HUES64 (cell line): ENCODE measurements around the gene TNFSF11.

ENCODE experiments used
- H3K27ac ChIP-seq: 2 replicates; pipeline ENCODE4 v1.7.0; 2013; ENCODE audit warnings: low read depth, low read length, inconsistent platforms
- H3K27me3 ChIP-seq: 2 replicates; pipeline ENCODE4 v1.6.1; 2013; ENCODE audit warnings: mild to moderate bottlenecking, low read length; ENCODE audit not compliant: insufficient read depth
- H3K36me3 ChIP-seq: 2 replicates; pipeline ENCODE4 v1.6.1; 2013; ENCODE audit warnings: mild to moderate bottlenecking, low read length; ENCODE audit not compliant: insufficient read depth
- H3K4me1 ChIP-seq: 2 replicates; pipeline ENCODE4 v1.6.1; 2013; ENCODE audit warnings: mild to moderate bottlenecking, low read length, moderate library complexity; ENCODE audit not compliant: insufficient read depth
- H3K4me3 ChIP-seq: 2 replicates; pipeline ENCODE4 v1.5.1; 2013; ENCODE audit warnings: mild to moderate bottlenecking, low read length, moderate library complexity
- H3K9ac ChIP-seq: 2 replicates; pipeline ENCODE4 v1.6.1; 2013; ENCODE audit warnings: mild to moderate bottlenecking, low read depth, low read length
- H3K9me3 ChIP-seq: 2 replicates; pipeline ENCODE4 v1.6.1; 2013; ENCODE audit warnings: low read depth, low read length; ENCODE audit not compliant: insufficient read depth
- WGBS: fragments of 150-250, 120-280 bp; methylation state at CpG from one replicate; pipeline ENCODE4 v1.1.7; 2013; ENCODE audit warnings: missing lambda C conversion rate; 5-methylcytosine and 5-hydroxymethylcytosine counted together

Gene TNFSF11

DNA sequence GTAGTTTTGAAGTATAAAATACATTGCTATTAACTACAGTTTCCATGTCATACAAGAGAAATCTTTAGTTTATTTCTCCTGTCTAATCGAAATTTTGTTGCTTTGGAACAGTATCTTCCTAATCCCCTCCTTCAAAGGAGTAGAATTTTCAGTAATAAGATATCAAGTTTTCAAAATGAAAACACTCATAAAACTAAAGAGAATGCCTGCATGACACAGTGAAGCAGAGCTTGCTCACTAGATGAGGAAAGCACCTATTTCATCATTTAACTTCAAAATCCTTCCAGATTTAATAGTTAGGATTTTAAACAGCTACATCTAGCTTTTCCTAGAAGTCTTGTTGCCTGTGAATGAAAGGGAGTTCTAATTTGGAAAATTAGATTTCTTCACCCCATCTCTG lies 80.8 kb downstream of the TNFSF11 start:
- Histone ChIP-seq H3K4me1 (peaks cover 19% of the 10 kb centered on the region), H3K4me3 (no peak overlapping the region), H3K9ac (no peak overlapping the region), H3K27ac (no peak overlapping the region), H3K27me3 (no peaks in the 10 kb centered on the region), H3K9me3 (no peaks in the 10 kb centered on the region), H3K36me3 (no peaks in the 10 kb centered on the region)
- WGBS = no CpG with 5 or more reads among the region's 1 CpG

DNA sequence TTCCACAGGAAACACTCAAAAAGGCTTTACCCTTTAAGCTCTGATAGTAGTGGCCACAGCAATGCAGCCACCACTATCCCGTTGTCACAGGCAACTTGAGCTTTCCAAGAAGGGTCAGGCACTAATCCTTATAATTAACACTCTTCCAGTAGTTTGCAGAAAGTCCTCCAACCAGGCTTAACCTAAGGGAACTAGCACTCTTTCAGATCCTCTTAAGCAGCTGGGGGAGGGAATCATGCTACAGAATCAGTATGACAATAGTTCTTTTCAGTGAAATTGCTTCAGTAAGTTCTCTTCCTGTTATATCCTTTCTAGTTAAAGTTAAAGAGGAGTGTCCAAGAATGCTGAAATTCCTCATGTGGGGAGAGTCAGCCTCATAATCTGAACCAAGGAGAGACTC lies 82.2 kb downstream of the TNFSF11 start:
- H3K4me3 ChIP-seq = no peak overlapping the region
- no peaks in the 10 kb centered on the region for H3K27me3 ChIP-seq
- 0 out of 2 replicates have a peak overlapping the region, but pooled peaks have one; percentile 23 for H3K27ac ChIP-seq
- no peak overlapping the region for H3K9ac ChIP-seq
- no peaks in the 10 kb centered on the region for H3K36me3 ChIP-seq
- H3K9me3 ChIP-seq = no peaks in the 10 kb centered on the region
- peaks cover 19% of the 10 kb centered on the region for H3K4me1 ChIP-seq
- WGBS = 15% methylated on average over 1 of the region's 1 CpG

DNA sequence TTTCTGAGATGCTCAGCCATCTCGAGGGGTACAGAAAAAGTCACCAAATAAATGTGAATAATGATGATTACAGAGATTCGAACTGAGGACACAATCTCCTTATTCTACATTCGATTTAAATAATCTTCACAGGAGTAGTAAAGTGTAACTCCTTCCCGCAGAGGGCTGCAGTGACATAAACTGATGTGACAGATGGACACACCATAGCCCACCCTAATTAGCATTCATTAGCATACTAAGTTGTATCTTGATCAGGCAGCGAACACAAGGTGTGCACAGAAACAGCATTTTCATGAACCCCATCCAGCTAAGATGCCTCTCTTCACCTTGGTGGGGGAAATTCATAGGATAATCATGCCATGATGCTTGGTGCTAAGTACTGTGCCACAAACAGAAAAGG lies 83.0 kb downstream of the TNFSF11 start:
- WGBS = 94% methylated on average over 3 of the region's 5 CpGs

More for the DNA sequence above, 83.0 kb downstream of the TNFSF11 start:
- no peak overlapping the region for H3K9ac ChIP-seq
- H3K4me3 ChIP-seq = no peak overlapping the region
- H3K27ac ChIP-seq = no peak overlapping the region
- no peaks in the 10 kb centered on the region for H3K27me3 ChIP-seq
- no peaks in the 10 kb centered on the region for H3K36me3 ChIP-seq
- peaks cover 19% of the 10 kb centered on the region for H3K4me1 ChIP-seq
- H3K9me3 ChIP-seq = no peaks in the 10 kb centered on the region
